ENCODE results near the gene ACOX3.
"Not testable (repeated sequence)": the region's sequence is repeated elsewhere in the genome, so short reads cannot be mapped to it uniquely, and the experiment has no call there.

ACOX3 gene

GRCh38 chr4:8403173-8403753 lies 37.3 kb downstream of the ACOX3 start:
- peak; percentile 16 for DNase-seq

DNA sequence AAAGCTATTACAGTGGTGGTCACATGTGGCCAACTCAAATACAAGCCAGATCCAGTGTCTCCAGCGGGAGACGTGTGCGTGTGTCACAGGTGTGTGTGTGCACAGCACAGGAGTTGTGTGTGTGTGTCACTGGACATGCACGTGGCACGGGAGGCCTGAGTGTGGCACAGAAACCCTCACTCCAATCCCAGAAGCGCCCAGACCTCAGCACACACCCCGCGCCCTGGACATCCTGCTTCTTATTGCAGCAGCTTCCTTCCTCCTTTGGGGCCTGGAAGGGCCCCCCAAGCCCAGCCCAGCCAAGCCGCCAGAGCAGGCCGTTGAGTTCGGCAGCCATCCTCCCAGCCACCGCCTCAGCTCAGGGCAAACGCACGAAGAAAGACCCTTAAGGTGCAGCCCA lies 37.9 kb downstream of the ACOX3 start:
- DNase-seq: no peak

GRCh38 chr4:8402181-8402597 lies 38.3 kb downstream of the ACOX3 start:
- no peak for DNase-seq

DNA sequence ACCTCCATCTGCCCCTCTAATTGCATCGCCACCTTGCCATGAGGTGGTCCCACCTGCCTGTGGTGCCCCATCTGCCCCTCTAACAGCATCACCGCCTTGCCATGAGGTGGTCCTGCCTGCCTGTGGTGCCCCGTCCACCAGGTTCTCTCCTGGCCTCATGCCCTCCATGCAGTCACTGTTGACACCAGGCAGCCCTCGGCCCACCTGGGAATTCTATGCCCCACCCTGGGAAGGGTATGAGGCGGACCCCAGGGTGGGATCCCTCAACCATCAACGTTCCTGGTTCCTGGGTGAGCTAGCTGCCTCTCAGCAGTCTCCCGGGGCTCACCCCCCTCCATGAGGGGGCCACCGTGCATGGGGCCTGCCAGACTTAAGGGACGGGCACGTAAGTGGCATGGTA lies 38.9 kb downstream of the ACOX3 start:
- DNase-seq: no peak

GRCh38 chr4:8400632-8401325 lies 39.7 kb downstream of the ACOX3 start:
- no peak for DNase-seq

DNA sequence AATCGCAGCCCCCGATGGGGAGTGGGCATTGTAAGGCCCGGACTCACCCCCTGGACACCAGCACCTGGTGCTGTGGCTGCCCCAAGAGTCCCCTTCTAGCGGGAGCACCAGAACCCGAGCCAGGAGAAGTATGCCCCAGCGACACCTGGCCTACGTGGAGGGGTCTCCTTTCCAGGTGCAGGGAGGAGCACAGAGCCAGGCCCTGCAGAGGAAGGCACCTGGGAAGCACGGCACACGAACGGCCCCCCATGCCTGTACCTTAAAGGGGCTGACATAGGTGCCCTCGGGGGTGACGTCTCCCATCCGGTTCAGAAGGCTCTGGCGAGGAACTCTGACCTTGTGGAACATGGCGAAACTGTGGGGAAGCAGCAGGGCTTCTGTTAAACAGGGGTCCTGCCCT lies 41.2 kb downstream of the ACOX3 start:
- DNase-seq: no peak

DNA sequence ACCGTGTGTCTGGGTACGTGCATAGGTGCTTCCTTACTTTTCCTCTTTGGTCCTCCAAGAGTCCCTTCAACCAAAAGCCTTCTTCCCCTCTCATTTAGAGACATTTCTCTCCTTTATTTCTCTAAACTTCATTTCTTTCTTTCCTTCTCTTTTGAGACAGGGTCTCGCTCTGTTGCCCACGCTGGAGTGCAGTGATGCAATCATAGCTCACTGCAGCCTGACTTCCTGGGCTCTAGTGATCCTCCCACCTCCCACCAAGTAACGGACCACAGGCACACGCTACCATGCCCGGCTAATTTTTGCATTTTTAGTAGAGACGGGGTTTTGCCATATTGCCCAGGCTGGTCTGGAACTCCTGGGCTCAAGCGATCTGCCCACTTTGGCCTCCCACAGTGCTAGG lies 42.2 kb downstream of the ACOX3 start:
- DNase-seq: no peak

DNA sequence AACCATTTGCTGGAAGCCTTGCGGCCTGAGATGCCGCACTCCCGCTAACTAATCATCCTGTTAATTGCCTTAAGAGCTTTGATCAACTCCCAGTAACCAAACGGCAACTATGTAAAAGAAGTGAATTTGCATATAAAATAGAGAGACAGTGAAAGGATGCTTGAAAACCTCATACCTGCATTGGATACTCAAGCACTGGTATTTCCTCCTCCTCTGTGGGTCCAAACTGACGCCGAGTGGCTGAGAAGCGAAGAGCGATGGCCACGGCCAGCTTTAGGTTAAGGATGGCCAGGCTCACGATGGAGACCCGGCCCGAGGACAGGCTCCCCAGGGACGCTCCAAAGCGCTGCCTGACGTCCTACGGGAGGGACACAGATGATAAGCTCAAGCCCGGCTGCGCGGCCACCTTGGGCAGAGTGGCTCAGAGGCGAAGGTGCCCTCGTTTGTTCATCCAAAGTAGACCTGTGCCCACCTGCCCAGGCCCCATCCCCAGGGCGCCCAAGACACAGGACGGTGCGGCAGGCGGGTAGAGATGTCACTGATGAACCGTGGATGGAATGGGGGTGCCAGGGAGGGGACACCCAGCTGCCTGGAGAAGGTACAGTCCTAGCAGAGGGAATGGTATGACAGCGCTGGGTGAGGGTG lies 43.6 kb downstream of the ACOX3 start:
- no peak for DNase-seq

- no peak for DNase-seq
These were observed 44.8 kb downstream of the ACOX3 start for GRCh38 chr4:8395504-8396296.

GRCh38 chr4:8394806-8395205 lies 45.7 kb downstream of the ACOX3 start:
- no peak for DNase-seq

GRCh38 chr4:8394061-8394519 lies 46.4 kb downstream of the ACOX3 start:
- DNase-seq: no peak

GRCh38 chr4:8393593-8394038 lies 46.9 kb downstream of the ACOX3 start:
- DNase-seq: no peak

GRCh38 chr4:8392591-8393190 lies 47.8 kb downstream of the ACOX3 start:
- DNase-seq: no peak

DNA sequence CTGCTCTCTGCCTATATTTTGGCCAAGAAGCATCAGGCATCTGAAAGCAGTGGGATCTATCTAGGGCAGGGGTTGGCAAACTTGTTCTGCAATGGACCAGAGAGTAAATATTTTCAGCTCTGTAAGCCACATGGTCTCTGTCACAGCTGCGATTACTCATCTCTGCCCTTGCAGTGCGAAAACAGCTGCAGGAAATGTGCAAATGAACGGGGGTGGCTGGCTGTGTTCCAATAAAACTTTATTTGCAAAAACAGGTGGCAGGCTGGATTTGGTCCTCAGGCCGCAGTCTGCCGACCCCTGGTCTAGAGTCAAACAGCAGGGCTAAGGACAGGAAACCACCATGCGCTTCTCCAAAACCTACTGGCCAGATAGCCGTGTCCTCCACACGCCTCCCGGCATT lies 48.6 kb downstream of the ACOX3 start:
- DNase-seq: no peak

DNA sequence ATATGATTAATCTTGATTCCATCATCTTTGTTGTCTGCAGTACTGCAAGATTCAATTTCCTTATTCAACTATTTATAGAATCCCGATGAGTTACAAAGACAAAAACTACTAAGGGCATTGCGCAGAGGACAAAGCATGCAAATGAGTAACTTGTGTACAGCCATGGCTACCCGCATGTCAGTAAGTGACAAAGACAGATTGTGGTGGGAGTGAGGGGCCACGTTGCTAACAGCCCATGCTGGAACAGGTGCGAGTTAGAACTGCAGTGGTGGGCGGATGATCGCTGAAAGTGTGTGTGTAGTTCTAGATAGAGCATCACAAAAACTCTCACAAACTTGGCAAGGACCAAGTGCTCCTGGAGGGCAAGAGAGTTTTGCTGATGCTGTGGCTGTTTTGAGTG lies 49.5 kb downstream of the ACOX3 start:
- no peak for DNase-seq

DNA sequence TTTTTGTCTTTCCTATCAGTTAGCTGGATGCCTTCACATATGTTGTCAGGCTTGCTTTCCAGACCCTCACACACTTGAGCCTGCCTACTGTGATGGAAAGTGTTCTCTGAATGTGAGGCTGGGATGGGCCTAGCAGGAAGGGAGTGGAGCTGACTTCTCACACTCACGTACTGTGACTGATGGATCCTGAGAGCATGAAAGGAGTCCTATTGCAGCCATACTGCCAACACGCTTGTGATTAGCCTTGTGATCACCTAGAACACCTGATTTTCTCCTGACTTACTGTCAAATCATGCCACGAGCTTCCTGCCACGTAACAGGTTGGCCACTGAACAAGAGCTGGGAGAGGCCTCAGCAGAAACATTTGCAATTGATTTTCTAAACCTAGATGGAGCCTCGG lies 49.9 kb downstream of the ACOX3 start:
- no peak for DNase-seq

- DNase-seq: no peak
These were observed 52.0 kb downstream of the ACOX3 start for GRCh38 chr4:8388528-8388870.

GRCh38 chr4:8387615-8388527 lies 52.7 kb downstream of the ACOX3 start:
- DNase-seq: no peak

- DNase-seq: no peak
These were observed 53.3 kb downstream of the ACOX3 start for GRCh38 chr4:8387194-8387593.

DNA sequence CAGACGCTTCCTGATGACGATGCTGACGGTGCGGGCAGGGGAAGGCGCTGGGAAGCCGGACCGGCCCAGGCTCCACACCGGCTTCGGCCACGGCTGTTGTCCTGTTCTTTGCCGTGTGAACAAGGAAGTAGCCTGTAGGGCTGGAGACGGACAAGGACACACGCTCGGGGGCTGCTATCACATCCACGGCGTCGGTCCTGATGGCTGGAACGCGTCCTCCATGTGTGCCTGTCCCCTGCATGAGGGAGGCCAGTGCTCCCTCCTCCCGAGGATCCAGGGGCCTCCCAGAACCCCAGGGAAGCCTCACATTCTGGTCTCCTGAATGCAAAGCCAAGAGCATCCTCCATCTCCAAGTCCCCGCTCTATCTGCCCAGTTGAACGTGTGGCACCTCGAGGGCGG lies 53.8 kb downstream of the ACOX3 start:
- DNase-seq: no peak

- DNase-seq: not testable (repeated sequence)
These were observed 54.4 kb downstream of the ACOX3 start for GRCh38 chr4:8386131-8386530.

GRCh38 chr4:8385611-8386010 lies 54.9 kb downstream of the ACOX3 start:
- DNase-seq: no peak

Data from activated CD4-positive, alpha-beta T cell treated with anti-CD3 and anti-CD28 coated beads for 1 hour (primary cell).